GM23338 (cell line): Measurements from ENCODE around the gene RNF34. TPM values are rescaled to one million over a fixed set of nuclear protein-coding genes. Genes with fewer than 3 reads are reported as not detected.

Experiments
- ATAC-seq: fragments of 200-7000 bp; cut with Tn5 transposase; 3 replicates; pipeline ENCODE4 v1.9.1; 2020
- DNase-seq: peaks from one replicate; pipeline ENCODE4 v3.0.0-alpha.2; 2015; ENCODE audit warnings: low spot score
- H2AFZ ChIP-seq: fragments of 200-600 bp; sonication (generic); 2 replicates; pipeline ENCODE4 v1.8.0; 2016; ENCODE audit warnings: antibody characterized with exemption, mild to moderate bottlenecking, moderate library complexity
- H3F3A ChIP-seq: fragments of 200-600 bp; sonication (generic); replicated peaks from 2 replicates; pipeline ENCODE4 v1.8.0; 2017; ENCODE audit warnings: antibody characterized with exemption, mixed run types, low read depth
- H3K27ac ChIP-seq: fragments of 200-600 bp; sonication (generic); 2 replicates; pipeline ENCODE4 v1.6.1; 2016; ENCODE audit warnings: low read depth
- H3K27me3 ChIP-seq: fragments of 200-600 bp; sonication (generic); 2 replicates; pipeline ENCODE4 v1.8.0; 2016; ENCODE audit warnings: mild to moderate bottlenecking, mixed run types, moderate library complexity; ENCODE audit not compliant: insufficient read depth
- H3K36me3 ChIP-seq: fragments of 200-600 bp; sonication (generic); 2 replicates; pipeline ENCODE4 v1.8.0; 2016; ENCODE audit warnings: mild to moderate bottlenecking; ENCODE audit not compliant: insufficient read depth
- H3K4me1 ChIP-seq: fragments of 200-600 bp; sonication (generic); 2 replicates; pipeline ENCODE4 v1.8.0; 2016; ENCODE audit warnings: mild to moderate bottlenecking, moderate library complexity; ENCODE audit not compliant: insufficient read depth
- H3K4me2 ChIP-seq: fragments of 200-600 bp; sonication (generic); 2 replicates; pipeline ENCODE4 v1.7.1; 2017; ENCODE audit warnings: mixed run types
- H3K4me3 ChIP-seq: fragments of 200-600 bp; sonication (generic); 2 replicates; pipeline ENCODE4 v1.6.1; 2016; ENCODE audit warnings: mixed run types
- H3K79me2 ChIP-seq: fragments of 200-600 bp; sonication (generic); replicated peaks from 2 replicates; pipeline ENCODE4 v1.8.0; 2017; ENCODE audit warnings: mild to moderate bottlenecking; ENCODE audit not compliant: insufficient read depth
- H3K9me2 ChIP-seq: fragments of 200-600 bp; sonication (generic); 2 replicates; pipeline ENCODE4 v1.8.0; 2017; ENCODE audit not compliant: insufficient read depth
- H4K20me1 ChIP-seq: fragments of 200-600 bp; sonication (generic); replicated peaks from 2 replicates; pipeline ENCODE4 v1.8.0; 2017; ENCODE audit warnings: mild to moderate bottlenecking; ENCODE audit not compliant: insufficient read depth
- H3K27ac Mint-ChIP-seq: 2 replicates; pipeline ENCODE4 v1.8.0; 2020; ENCODE audit warnings: inconsistent platforms, mild to moderate bottlenecking, moderate library complexity, mixed read lengths
- H3K27me3 Mint-ChIP-seq: 3 replicates; pipeline ENCODE4 v1.8.0; 2022; ENCODE audit warnings: low read depth, mild to moderate bottlenecking, moderate library complexity, mixed read lengths, inconsistent platforms; ENCODE audit not compliant: insufficient read depth, poor library complexity
- H3K36me3 Mint-ChIP-seq: 3 replicates; pipeline ENCODE4 v1.8.0; 2021; ENCODE audit warnings: low read depth, mild to moderate bottlenecking, inconsistent platforms, moderate library complexity, mixed read lengths
- H3K4me1 Mint-ChIP-seq: 3 replicates; pipeline ENCODE4 v1.8.0; 2020; ENCODE audit warnings: mild to moderate bottlenecking, inconsistent platforms, mixed read lengths
- H3K4me3 Mint-ChIP-seq: 3 replicates; pipeline ENCODE4 v1.8.0; 2021; ENCODE audit warnings: moderate library complexity, mild to moderate bottlenecking, inconsistent platforms, mixed read lengths
- H3K9me3 Mint-ChIP-seq: 3 replicates; pipeline ENCODE4 v1.8.0; 2020; ENCODE audit warnings: moderate library complexity, mild to moderate bottlenecking, inconsistent platforms, mixed read lengths
- CREB1 ChIP-seq: fragments of 250-450 bp; sonication (Bioruptor Pico); IDR thresholded peaks from 2 replicates; pipeline ENCODE4 v1.5.0; 2020; ENCODE audit warnings: low read depth, mild to moderate bottlenecking, moderate library complexity
- CTCF ChIP-seq, 2 experiments: fragments of 200-600 bp in 1 of 2; sonication (generic) in 1 of 2; conservative IDR thresholded peaks; 2 replicates each; pipeline versions ENCODE4 v1.5.1 to v1.6.1; 2016 to 2017; ENCODE audit warnings: antibody characterized with exemption in 2 of 2, low read depth in 2 of 2, mild to moderate bottlenecking in 2 of 2, moderate library complexity in 1 of 2
- ETS1 ChIP-seq: IDR thresholded peaks from 2 replicates; pipeline ENCODE4 v1.6.1; 2016; ENCODE audit warnings: antibody characterized with exemption
- EZH2 ChIP-seq: fragments of 200-600 bp; sonication (generic); IDR thresholded peaks from one replicate; pipeline ENCODE4 v1.8.0; 2017; ENCODE audit warnings: antibody characterized with exemption, mild to moderate bottlenecking, low read depth; ENCODE audit not compliant: unreplicated experiment
- EZH2phosphoT487 ChIP-seq: fragments of 200-600 bp; sonication (generic); IDR thresholded peaks from one replicate; pipeline ENCODE4 v1.8.1; 2018; ENCODE audit warnings: antibody characterized with exemption; ENCODE audit not compliant: unreplicated experiment
- JUNB ChIP-seq: IDR thresholded peaks from one replicate; pipeline ENCODE4 v1.6.1; 2016; ENCODE audit warnings: antibody characterized with exemption; ENCODE audit not compliant: unreplicated experiment
- NANOG ChIP-seq: IDR thresholded peaks from 2 replicates; pipeline ENCODE4 v1.6.1; 2016; ENCODE audit warnings: antibody characterized with exemption, borderline replicate concordance
- POLR2AphosphoS5 ChIP-seq: IDR thresholded peaks from 2 replicates; pipeline ENCODE4 v1.6.1; 2016; ENCODE audit warnings: antibody characterized with exemption, low read depth
- REST ChIP-seq: IDR thresholded peaks from one replicate; pipeline ENCODE4 v1.6.1; 2018; ENCODE audit warnings: antibody characterized with exemption; ENCODE audit not compliant: unreplicated experiment
- STAT1 ChIP-seq: IDR thresholded peaks from one replicate; pipeline ENCODE4 v1.6.1; 2016; ENCODE audit warnings: antibody characterized with exemption; ENCODE audit not compliant: unreplicated experiment
- ZNF114 ChIP-seq: fragments of 250-450 bp; sonication (Bioruptor Pico); IDR thresholded peaks from 2 replicates; pipeline ENCODE4 v1.5.0; 2020; ENCODE audit warnings: mild to moderate bottlenecking, moderate library complexity
- ZNF331 ChIP-seq: fragments of 250-450 bp; sonication (Bioruptor Pico); IDR thresholded peaks from 2 replicates; pipeline ENCODE4 v1.5.0; 2020; ENCODE audit warnings: low read depth, mild to moderate bottlenecking, moderate library complexity
- ZNF462 ChIP-seq: fragments of 250-450 bp; sonication (Bioruptor Pico); IDR thresholded peaks from 2 replicates; pipeline ENCODE4 v1.5.0; 2020; ENCODE audit warnings: mild to moderate bottlenecking, moderate library complexity
- polyA plus RNA-seq: library from polyadenylated mRNA; unstranded; fragments of >200 nt; fragmentation: Nextera tagmentation; extraction: Ambion mirVana; gene quantifications from 2 replicates; pipeline ENCODE4 v1.2.1, GENCODE V29; 2016
- total RNA-seq: library from RNA; depleted of rRNA; stranded (reverse); fragments of >200 nt; shearing (Covaris generic); gene quantifications from 2 replicates; pipeline ENCODE4 v1.2.3, GENCODE V29; 2014

RNF34 gene
- total and polyA plus RNA-seq, 2 experiments from 2014 or later = 47.2 to 63.3 TPM

- H3K27ac Mint-ChIP-seq = 0 out of 2 replicates have a peak overlapping the region, but pooled peaks have one; percentile 27
- H3K4me1 ChIP-seq = no peaks in the 10 kb centered on the region
Observed at GRCh38 chr12:121448771-121449315, 48.9 kb downstream of the RNF34 start.

More at GRCh38 chr12:121448771-121449315, 48.9 kb downstream of the RNF34 start:
- H3K27me3 Mint-ChIP-seq = peaks cover 10% of the 10 kb centered on the region
- H3K9me3 Mint-ChIP-seq = no peaks in the 10 kb centered on the region; the same call in 2 of the 3 replicates
- H2AFZ ChIP-seq = no peak overlapping the region
- H3K79me2 ChIP-seq = peaks cover 58% of the 10 kb centered on the region
- no peaks in the 10 kb centered on the region; the same call in 1 of the 2 replicates for H3K36me3 ChIP-seq
- H3K36me3 Mint-ChIP-seq = peaks cover 51% of the 10 kb centered on the region
- H3K4me2 ChIP-seq = no peak overlapping the region
- peaks cover 42% of the 10 kb centered on the region for H4K20me1 ChIP-seq
- H3K4me3 Mint-ChIP-seq = no peak overlapping the region; the same call in 2 of the 3 replicates
- peaks cover 9% of the 10 kb centered on the region for H3F3A ChIP-seq
- H3K4me1 Mint-ChIP-seq = peaks cover 8% of the 10 kb centered on the region; the same call in 2 of the 3 replicates
- H3K9me2 ChIP-seq = no peaks in the 10 kb centered on the region
- TF ChIP-seq REST (no peak), EZH2 (no peak), CREB1 (CRISPR knock-in tag) (no peak), JUNB (no peak), POLR2AphosphoS5 (no peak), ZNF462 (CRISPR knock-in tag) (no peak), ZNF331 (CRISPR knock-in tag) (no peak), NANOG (no peak), EZH2phosphoT487 (no peak), CTCF (conservative IDR thresholded peaks at IDR 0.05; ENCODE audit: low read depth in 2 of 2) (no peak), ETS1 (no peak), ZNF114 (no peak), STAT1 (no peak)
- no peaks in the 10 kb centered on the region for H3K27me3 ChIP-seq
- ATAC-seq (no peak), DNase-seq (no peak)
- no peak overlapping the region for H3K4me3 ChIP-seq
- no peak overlapping the region; the same call in 1 of the 2 replicates for H3K27ac ChIP-seq
